ENCODE data around the gene AFF4. TPM values are rescaled to one million over a fixed set of nuclear protein-coding genes. Genes with fewer than 3 reads are reported as not detected.

Gene AFF4
- total and polyA plus RNA-seq, 10 of the 15 experiments (the other 5 are each of a cell fraction or from before 2014, with no cell fraction given): 1.1 to 20.2 (median 10.4) TPM

- Histone ChIP-seq H3K4me3 (no peak overlapping the region), H3K9me3 (replicated peaks; ENCODE audit: control insufficient read depth, insufficient read depth, low read length) (no peaks in the 10 kb centered on the region), H2AFZ (ENCODE audit: control insufficient read depth, low read depth, low read length) (no peak overlapping the region), H4K20me1 (ENCODE audit: control insufficient read depth, insufficient read depth) (no peaks in the 10 kb centered on the region), H3K9ac (ENCODE audit: control insufficient read depth, insufficient read depth, low read length) (no peak overlapping the region), H3K27me3 (replicated peaks in 1 of 2; ENCODE audit: control insufficient read depth in 2 of 2, insufficient read depth in 2 of 2, low read length in 1 of 2) (no peaks in the 10 kb centered on the region), H3K27ac (ENCODE audit: control insufficient read depth, insufficient read depth) (no peak overlapping the region), H3K4me1 (ENCODE audit: control insufficient read depth, insufficient read depth, low read length) (no peaks in the 10 kb centered on the region), H3K79me2 (ENCODE audit: control insufficient read depth, insufficient read depth, low read length) (no peaks in the 10 kb centered on the region), H3K4me2 (ENCODE audit: control insufficient read depth, insufficient read depth) (no peak overlapping the region), H3K36me3 (ENCODE audit: control insufficient read depth in 2 of 2, insufficient read depth in 2 of 2, low read length in 1 of 2) (peaks cover 11 to 19% of the 10 kb centered on the region in 2 experiments)
- FAIRE-seq: no peak
- ChIA-PET CTCF (interaction anchor here (1.0 kb wide), 3 partner anchors 13 to 314 kb away, joined by 3 read pairs; no protein-coding TSS in a partner anchor), SMC1A (ENCODE audit: uncharacterized antibody, unreplicated experiment) (interaction anchor here (1.2 to 2.0 kb wide), 2 partner anchors 10 to 13 kb away, joined by 4 to 9 read pairs; no protein-coding TSS in a partner anchor), RAD21 (ENCODE audit: unreplicated experiment) (interaction anchor here (1.4 kb wide), 1 partner anchor 12 kb away, joined by 4 read pairs; no protein-coding TSS in a partner anchor), POLR2A (no interaction called here)
- no peak for DNase-seq (ENCODE audit: low read depth, low spot score)
- 65% methylated on average over 4 of the region's 4 CpGs for WGBS (ENCODE audit: insufficient coverage, insufficient replicate concordance, low lambda C conversion rate, missing lambda C conversion rate)
- in situ Hi-C loops (cut with MboI) (no loop called here), intact Hi-C loops (cut with micrococcal nuclease; ENCODE audit: unreplicated experiment) (no loop called here)
- no TSS peak for BruUV-seq (replicated peaks)
- no peak for ATAC-seq
- no peak for TF ChIP-seq HDAC2 (IDR thresholded peaks at IDR 0.05)
- TF ChIP-seq MYB (IDR thresholded peaks at IDR 0.05; ENCODE audit: borderline replicate concordance, low read depth, low read length): no peak
- no peak for TF ChIP-seq DPF2 (IDR thresholded peaks at IDR 0.05)
- no peak for TF ChIP-seq EP300 (IDR thresholded peaks at IDR 0.05; ENCODE audit: borderline replicate concordance in 1 of 2, control insufficient read depth in 1 of 2, low read depth in 2 of 2, low read length in 2 of 2)
- TF ChIP-seq IKZF2 (IDR thresholded peaks at IDR 0.05): no peak
- TF ChIP-seq NRF1 (conservative IDR thresholded peaks at IDR 0.05; ENCODE audit: low read depth, low read length): no peak
Observed at GRCh38 chr5:132895719-132896305, 67.6 kb downstream of the AFF4 start.

- no peak for ATAC-seq
- no peaks in the 10 kb centered on the region for H3K27me3 ChIP-seq (replicated peaks in 1 of 2; ENCODE audit: control insufficient read depth in 2 of 2, insufficient read depth in 2 of 2, low read length in 1 of 2)
- H3K9me3 ChIP-seq (replicated peaks; ENCODE audit: control insufficient read depth, insufficient read depth, low read length): no peaks in the 10 kb centered on the region
- H3K79me2 ChIP-seq (ENCODE audit: control insufficient read depth, insufficient read depth, low read length): no peaks in the 10 kb centered on the region
- RAD21 ChIA-PET (ENCODE audit: unreplicated experiment): interaction anchor here (0.9 to 1.2 kb wide), 2 partner anchors 8 to 69 kb away, joined by 3 to 6 read pairs; no protein-coding TSS in a partner anchor
- DNase-seq (ENCODE audit: low read depth, low spot score): no peak
- no peak overlapping the region for H2AFZ ChIP-seq (ENCODE audit: control insufficient read depth, low read depth, low read length)
- H3K9ac ChIP-seq (ENCODE audit: control insufficient read depth, insufficient read depth, low read length): no peak overlapping the region
- SMC1A ChIA-PET (ENCODE audit: uncharacterized antibody, unreplicated experiment): interaction anchor here (0.8 to 1.8 kb wide), 7 partner anchors 8 to 363 kb away, joined by 3 to 10 read pairs (median 4); no protein-coding TSS in a partner anchor
- 99% methylated on average over 4 of the region's 4 CpGs for WGBS (ENCODE audit: insufficient coverage, insufficient replicate concordance, low lambda C conversion rate, missing lambda C conversion rate)
- no peaks in the 10 kb centered on the region for H3K4me1 ChIP-seq (ENCODE audit: control insufficient read depth, insufficient read depth, low read length)
- intact Hi-C loops (cut with micrococcal nuclease; ENCODE audit: unreplicated experiment): no loop called here
- H3K4me2 ChIP-seq (ENCODE audit: control insufficient read depth, insufficient read depth): no peak overlapping the region
- CTCF ChIA-PET: interaction anchor here (1.2 to 2.6 kb wide), 5 partner anchors 8 to 15 kb away, joined by 3 to 14 read pairs (median 5); no protein-coding TSS in a partner anchor
- no peaks in the 10 kb centered on the region for H4K20me1 ChIP-seq (ENCODE audit: control insufficient read depth, insufficient read depth)
- H3K4me3 ChIP-seq: no peak overlapping the region
- POLR2A ChIA-PET: interaction anchor here (1.0 kb wide), 2 partner anchors 8 to 24 kb away, joined by 3 read pairs; no protein-coding TSS in a partner anchor
- H3K36me3 ChIP-seq (ENCODE audit: control insufficient read depth in 2 of 2, insufficient read depth in 2 of 2, low read length in 1 of 2): peaks cover 4 to 18% of the 10 kb centered on the region in 2 experiments
- in situ Hi-C loops (cut with MboI): no loop called here
- FAIRE-seq: no peak
- H3K27ac ChIP-seq (ENCODE audit: control insufficient read depth, insufficient read depth): no peak overlapping the region
- no TSS peak for BruUV-seq (replicated peaks)
- TF ChIP-seq POU2F2 (IDR thresholded peaks at IDR 0.05; ENCODE audit: borderline replicate concordance, low read depth, low read length): no peak
- TF ChIP-seq IRF3 (IDR thresholded peaks at IDR 0.05): no peak
- no peak for TF ChIP-seq NFIC (IDR thresholded peaks at IDR 0.05; ENCODE audit: low read depth, low read length)
- no peak for TF ChIP-seq POLR2AphosphoS2 (IDR thresholded peaks at IDR 0.05; ENCODE audit: low read depth, low read length)
- no peak for TF ChIP-seq EGR1 (IDR thresholded peaks at IDR 0.05; ENCODE audit: borderline replicate concordance in 1 of 2, low read depth in 2 of 2, low read length in 2 of 2)
- no peak for TF ChIP-seq ZNF217 (IDR thresholded peaks at IDR 0.05)
- no peak for TF ChIP-seq PKNOX1 (IDR thresholded peaks at IDR 0.05)
- no peak for TF ChIP-seq ESRRA (IDR thresholded peaks at IDR 0.05; ENCODE audit: low read length)
- TF ChIP-seq STAT3 (IDR thresholded peaks at IDR 0.05; ENCODE audit: low read depth, low read length): no peak
- no peak for TF ChIP-seq SRF (IDR thresholded peaks at IDR 0.05; ENCODE audit: low read depth in 2 of 2, low read length in 2 of 2)
Observed at GRCh38 chr5:132890817-132891216, 72.6 kb downstream of the AFF4 start.
